GM23338 (cell line): ENCODE results near the gene ARL17A.
"Not testable (repeated sequence)": the region's sequence is repeated elsewhere in the genome, so short reads cannot be mapped to it uniquely, and the experiment has no call there.

ENCODE experiments used
- CREB1 ChIP-seq: fragments of 250-450 bp; sonication (Bioruptor Pico); IDR thresholded peaks from 2 replicates; pipeline ENCODE4 v1.5.0; 2020; ENCODE audit warnings: low read depth, mild to moderate bottlenecking, moderate library complexity
- ETS1 ChIP-seq: IDR thresholded peaks from 2 replicates; pipeline ENCODE4 v1.6.1; 2016; ENCODE audit warnings: antibody characterized with exemption
- EZH2 ChIP-seq: fragments of 200-600 bp; sonication (generic); IDR thresholded peaks from one replicate; pipeline ENCODE4 v1.8.0; 2017; ENCODE audit warnings: antibody characterized with exemption, mild to moderate bottlenecking, low read depth; ENCODE audit not compliant: unreplicated experiment
- EZH2phosphoT487 ChIP-seq: fragments of 200-600 bp; sonication (generic); IDR thresholded peaks from one replicate; pipeline ENCODE4 v1.8.1; 2018; ENCODE audit warnings: antibody characterized with exemption; ENCODE audit not compliant: unreplicated experiment
- JUNB ChIP-seq: IDR thresholded peaks from one replicate; pipeline ENCODE4 v1.6.1; 2016; ENCODE audit warnings: antibody characterized with exemption; ENCODE audit not compliant: unreplicated experiment
- NANOG ChIP-seq: IDR thresholded peaks from 2 replicates; pipeline ENCODE4 v1.6.1; 2016; ENCODE audit warnings: antibody characterized with exemption, borderline replicate concordance
- POLR2AphosphoS5 ChIP-seq: IDR thresholded peaks from 2 replicates; pipeline ENCODE4 v1.6.1; 2016; ENCODE audit warnings: antibody characterized with exemption, low read depth
- REST ChIP-seq: IDR thresholded peaks from one replicate; pipeline ENCODE4 v1.6.1; 2018; ENCODE audit warnings: antibody characterized with exemption; ENCODE audit not compliant: unreplicated experiment
- STAT1 ChIP-seq: IDR thresholded peaks from one replicate; pipeline ENCODE4 v1.6.1; 2016; ENCODE audit warnings: antibody characterized with exemption; ENCODE audit not compliant: unreplicated experiment
- ZNF114 ChIP-seq: fragments of 250-450 bp; sonication (Bioruptor Pico); IDR thresholded peaks from 2 replicates; pipeline ENCODE4 v1.5.0; 2020; ENCODE audit warnings: mild to moderate bottlenecking, moderate library complexity
- ZNF331 ChIP-seq: fragments of 250-450 bp; sonication (Bioruptor Pico); IDR thresholded peaks from 2 replicates; pipeline ENCODE4 v1.5.0; 2020; ENCODE audit warnings: low read depth, mild to moderate bottlenecking, moderate library complexity
- TF ChIP-seq, protein P1 (sequence below), 2 experiments: fragments of 200-600 bp in 1 of 2; sonication (generic) in 1 of 2; conservative IDR thresholded peaks; 2 replicates each; pipeline versions ENCODE4 v1.5.1 to v1.6.1; 2016 to 2017; ENCODE audit warnings: antibody characterized with exemption in 2 of 2, low read depth in 2 of 2, mild to moderate bottlenecking in 2 of 2, moderate library complexity in 1 of 2
- TF ChIP-seq, protein P2 (sequence below): fragments of 250-450 bp; sonication (Bioruptor Pico); IDR thresholded peaks from 2 replicates; pipeline ENCODE4 v1.5.0; 2020; ENCODE audit warnings: mild to moderate bottlenecking, moderate library complexity

GRCh38 chr17:46624726-46625125 is 45.2 kb upstream of the ARL17A start:
- TF ChIP-seq EZH2; POLR2AphosphoS5; ETS1; EZH2phosphoT487; REST; JUNB; CREB1; ZNF114; STAT1; ZNF331 (CRISPR knock-in tag); NANOG: not testable (repeated sequence)
- TF ChIP-seq, protein P1, sequence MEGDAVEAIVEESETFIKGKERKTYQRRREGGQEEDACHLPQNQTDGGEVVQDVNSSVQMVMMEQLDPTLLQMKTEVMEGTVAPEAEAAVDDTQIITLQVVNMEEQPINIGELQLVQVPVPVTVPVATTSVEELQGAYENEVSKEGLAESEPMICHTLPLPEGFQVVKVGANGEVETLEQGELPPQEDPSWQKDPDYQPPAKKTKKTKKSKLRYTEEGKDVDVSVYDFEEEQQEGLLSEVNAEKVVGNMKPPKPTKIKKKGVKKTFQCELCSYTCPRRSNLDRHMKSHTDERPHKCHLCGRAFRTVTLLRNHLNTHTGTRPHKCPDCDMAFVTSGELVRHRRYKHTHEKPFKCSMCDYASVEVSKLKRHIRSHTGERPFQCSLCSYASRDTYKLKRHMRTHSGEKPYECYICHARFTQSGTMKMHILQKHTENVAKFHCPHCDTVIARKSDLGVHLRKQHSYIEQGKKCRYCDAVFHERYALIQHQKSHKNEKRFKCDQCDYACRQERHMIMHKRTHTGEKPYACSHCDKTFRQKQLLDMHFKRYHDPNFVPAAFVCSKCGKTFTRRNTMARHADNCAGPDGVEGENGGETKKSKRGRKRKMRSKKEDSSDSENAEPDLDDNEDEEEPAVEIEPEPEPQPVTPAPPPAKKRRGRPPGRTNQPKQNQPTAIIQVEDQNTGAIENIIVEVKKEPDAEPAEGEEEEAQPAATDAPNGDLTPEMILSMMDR (conservative IDR thresholded peaks at IDR 0.05; ENCODE audit: low read depth in 2 of 2), result not testable (repeated sequence)
- TF ChIP-seq, protein P2, sequence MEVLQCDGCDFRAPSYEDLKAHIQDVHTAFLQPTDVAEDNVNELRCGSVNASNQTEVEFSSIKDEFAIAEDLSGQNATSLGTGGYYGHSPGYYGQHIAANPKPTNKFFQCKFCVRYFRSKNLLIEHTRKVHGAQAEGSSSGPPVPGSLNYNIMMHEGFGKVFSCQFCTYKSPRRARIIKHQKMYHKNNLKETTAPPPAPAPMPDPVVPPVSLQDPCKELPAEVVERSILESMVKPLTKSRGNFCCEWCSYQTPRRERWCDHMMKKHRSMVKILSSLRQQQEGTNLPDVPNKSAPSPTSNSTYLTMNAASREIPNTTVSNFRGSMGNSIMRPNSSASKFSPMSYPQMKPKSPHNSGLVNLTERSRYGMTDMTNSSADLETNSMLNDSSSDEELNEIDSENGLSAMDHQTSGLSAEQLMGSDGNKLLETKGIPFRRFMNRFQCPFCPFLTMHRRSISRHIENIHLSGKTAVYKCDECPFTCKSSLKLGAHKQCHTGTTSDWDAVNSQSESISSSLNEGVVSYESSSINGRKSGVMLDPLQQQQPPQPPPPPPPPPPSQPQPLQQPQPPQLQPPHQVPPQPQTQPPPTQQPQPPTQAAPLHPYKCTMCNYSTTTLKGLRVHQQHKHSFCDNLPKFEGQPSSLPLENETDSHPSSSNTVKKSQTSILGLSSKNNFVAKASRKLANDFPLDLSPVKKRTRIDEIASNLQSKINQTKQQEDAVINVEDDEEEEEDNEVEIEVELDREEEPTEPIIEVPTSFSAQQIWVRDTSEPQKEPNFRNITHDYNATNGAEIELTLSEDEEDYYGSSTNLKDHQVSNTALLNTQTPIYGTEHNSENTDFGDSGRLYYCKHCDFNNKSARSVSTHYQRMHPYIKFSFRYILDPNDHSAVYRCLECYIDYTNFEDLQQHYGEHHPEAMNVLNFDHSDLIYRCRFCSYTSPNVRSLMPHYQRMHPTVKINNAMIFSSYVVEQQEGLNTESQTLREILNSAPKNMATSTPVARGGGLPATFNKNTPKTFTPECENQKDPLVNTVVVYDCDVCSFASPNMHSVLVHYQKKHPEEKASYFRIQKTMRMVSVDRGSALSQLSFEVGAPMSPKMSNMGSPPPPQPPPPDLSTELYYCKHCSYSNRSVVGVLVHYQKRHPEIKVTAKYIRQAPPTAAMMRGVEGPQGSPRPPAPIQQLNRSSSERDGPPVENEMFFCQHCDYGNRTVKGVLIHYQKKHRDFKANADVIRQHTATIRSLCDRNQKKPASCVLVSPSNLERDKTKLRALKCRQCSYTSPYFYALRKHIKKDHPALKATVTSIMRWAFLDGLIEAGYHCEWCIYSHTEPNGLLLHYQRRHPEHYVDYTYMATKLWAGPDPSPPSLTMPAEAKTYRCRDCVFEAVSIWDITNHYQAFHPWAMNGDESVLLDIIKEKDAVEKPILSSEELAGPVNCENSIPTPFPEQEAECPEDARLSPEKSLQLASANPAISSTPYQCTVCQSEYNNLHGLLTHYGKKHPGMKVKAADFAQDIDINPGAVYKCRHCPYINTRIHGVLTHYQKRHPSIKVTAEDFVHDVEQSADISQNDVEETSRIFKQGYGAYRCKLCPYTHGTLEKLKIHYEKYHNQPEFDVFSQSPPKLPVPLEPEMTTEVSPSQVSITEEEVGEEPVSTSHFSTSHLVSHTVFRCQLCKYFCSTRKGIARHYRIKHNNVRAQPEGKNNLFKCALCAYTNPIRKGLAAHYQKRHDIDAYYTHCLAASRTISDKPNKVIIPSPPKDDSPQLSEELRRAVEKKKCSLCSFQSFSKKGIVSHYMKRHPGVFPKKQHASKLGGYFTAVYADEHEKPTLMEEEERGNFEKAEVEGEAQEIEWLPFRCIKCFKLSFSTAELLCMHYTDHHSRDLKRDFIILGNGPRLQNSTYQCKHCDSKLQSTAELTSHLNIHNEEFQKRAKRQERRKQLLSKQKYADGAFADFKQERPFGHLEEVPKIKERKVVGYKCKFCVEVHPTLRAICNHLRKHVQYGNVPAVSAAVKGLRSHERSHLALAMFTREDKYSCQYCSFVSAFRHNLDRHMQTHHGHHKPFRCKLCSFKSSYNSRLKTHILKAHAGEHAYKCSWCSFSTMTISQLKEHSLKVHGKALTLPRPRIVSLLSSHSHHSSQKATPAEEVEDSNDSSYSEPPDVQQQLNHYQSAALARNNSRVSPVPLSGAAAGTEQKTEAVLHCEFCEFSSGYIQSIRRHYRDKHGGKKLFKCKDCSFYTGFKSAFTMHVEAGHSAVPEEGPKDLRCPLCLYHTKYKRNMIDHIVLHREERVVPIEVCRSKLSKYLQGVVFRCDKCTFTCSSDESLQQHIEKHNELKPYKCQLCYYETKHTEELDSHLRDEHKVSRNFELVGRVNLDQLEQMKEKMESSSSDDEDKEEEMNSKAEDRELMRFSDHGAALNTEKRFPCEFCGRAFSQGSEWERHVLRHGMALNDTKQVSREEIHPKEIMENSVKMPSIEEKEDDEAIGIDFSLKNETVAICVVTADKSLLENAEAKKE (CRISPR knock-in tag), result not testable (repeated sequence)
